Body of pancreas (tissue), 4 donors: ENCODE data around the gene PCBP3.

Experiments
- POLR2A ChIP-seq, 3 donors: fragments of 450-650 bp; IDR thresholded peaks; one replicate each; pipeline ENCODE4 v1.6.1; 2016; ENCODE audit warnings: antibody characterized with exemption in 3 of 3, mild to moderate bottlenecking in 2 of 3
- TF ChIP-seq, protein P1 (sequence below), 7 experiments: fragments of 450-650 bp in 4 of 7; fragments of 200-600 bp in 3 of 7; sonication (generic) in 3 of 7; IDR thresholded peaks; one replicate each; pipeline ENCODE4 v1.5.1; 2016 to 2019; ENCODE audit warnings: antibody characterized with exemption in 7 of 7

GRCh38 chr21:45887788-45888187 is 244.3 kb downstream of the PCBP3 start:
- TF ChIP-seq POLR2A (IDR thresholded peaks at IDR 0.05), result no peak
- TF ChIP-seq, protein P1, sequence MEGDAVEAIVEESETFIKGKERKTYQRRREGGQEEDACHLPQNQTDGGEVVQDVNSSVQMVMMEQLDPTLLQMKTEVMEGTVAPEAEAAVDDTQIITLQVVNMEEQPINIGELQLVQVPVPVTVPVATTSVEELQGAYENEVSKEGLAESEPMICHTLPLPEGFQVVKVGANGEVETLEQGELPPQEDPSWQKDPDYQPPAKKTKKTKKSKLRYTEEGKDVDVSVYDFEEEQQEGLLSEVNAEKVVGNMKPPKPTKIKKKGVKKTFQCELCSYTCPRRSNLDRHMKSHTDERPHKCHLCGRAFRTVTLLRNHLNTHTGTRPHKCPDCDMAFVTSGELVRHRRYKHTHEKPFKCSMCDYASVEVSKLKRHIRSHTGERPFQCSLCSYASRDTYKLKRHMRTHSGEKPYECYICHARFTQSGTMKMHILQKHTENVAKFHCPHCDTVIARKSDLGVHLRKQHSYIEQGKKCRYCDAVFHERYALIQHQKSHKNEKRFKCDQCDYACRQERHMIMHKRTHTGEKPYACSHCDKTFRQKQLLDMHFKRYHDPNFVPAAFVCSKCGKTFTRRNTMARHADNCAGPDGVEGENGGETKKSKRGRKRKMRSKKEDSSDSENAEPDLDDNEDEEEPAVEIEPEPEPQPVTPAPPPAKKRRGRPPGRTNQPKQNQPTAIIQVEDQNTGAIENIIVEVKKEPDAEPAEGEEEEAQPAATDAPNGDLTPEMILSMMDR (IDR thresholded peaks at IDR 0.05), result no peak
